ENCODE results near the gene DSG1. TPM values are rescaled to one million over a fixed set of nuclear protein-coding genes. Genes with fewer than 3 reads are reported as not detected.

The DSG1 gene
- total and polyA plus RNA-seq, 7 experiments from 2014 or later: not detected

DNA sequence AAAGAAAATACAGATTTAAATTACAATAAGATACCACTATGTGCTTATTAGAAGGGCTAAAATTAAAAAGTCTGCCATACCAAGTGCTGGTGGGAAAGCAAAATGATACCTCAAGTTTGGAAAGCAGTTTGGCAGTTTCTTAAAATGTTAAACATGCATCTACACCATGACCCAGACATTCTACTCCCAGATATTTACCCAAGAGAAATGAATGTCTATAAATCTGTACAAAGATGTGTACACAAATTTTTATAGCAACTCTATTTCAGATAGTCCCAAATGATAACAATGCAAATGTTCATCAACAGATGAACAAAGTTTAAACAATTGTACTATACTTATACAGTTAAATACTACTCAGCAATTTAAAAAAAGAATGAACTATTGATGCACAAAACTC, 51.5 kb downstream of the DSG1 start:
- peaks cover 0 to 3% (median 0%) of the 10 kb centered on the region in 11 donors for H3K9me3 Mint-ChIP-seq
- CTCF ChIA-PET: no interaction called here
- intact Hi-C loops (cut with micrococcal nuclease): no loop called here
- Histone ChIP-seq H3K27me3 (ENCODE audit: control insufficient read depth in 2 of 2, insufficient read depth in 2 of 2, low read length in 2 of 2) (no peaks in the 10 kb centered on the region), H3K27ac (ENCODE audit: low read depth, low read length) (no peak overlapping the region), H3K9me3 (ENCODE audit: control insufficient read depth in 2 of 3, low read length in 3 of 3) (no peaks in the 10 kb centered on the region), H3K4me3 (ENCODE audit: low read length) (no peak overlapping the region), H3K36me3 (ENCODE audit: control insufficient read depth in 2 of 3, insufficient read depth in 3 of 3, low read length in 3 of 3) (no peaks in the 10 kb centered on the region), H3K4me1 (ENCODE audit: control insufficient read depth in 2 of 2, insufficient read depth in 2 of 2, low read length in 2 of 2) (no peaks in the 10 kb centered on the region)
- no peak for ATAC-seq
- no peaks in the 10 kb centered on the region for H3K27me3 Mint-ChIP-seq
- H3K36me3 Mint-ChIP-seq: no peaks in the 10 kb centered on the region
- POLR2A ChIA-PET: no interaction called here
- H3K4me3 Mint-ChIP-seq: no peak overlapping the region
- no peaks in the 10 kb centered on the region for H3K4me1 Mint-ChIP-seq
- no peak for DNase-seq
- H3K27ac Mint-ChIP-seq: no peak overlapping the region

DNA sequence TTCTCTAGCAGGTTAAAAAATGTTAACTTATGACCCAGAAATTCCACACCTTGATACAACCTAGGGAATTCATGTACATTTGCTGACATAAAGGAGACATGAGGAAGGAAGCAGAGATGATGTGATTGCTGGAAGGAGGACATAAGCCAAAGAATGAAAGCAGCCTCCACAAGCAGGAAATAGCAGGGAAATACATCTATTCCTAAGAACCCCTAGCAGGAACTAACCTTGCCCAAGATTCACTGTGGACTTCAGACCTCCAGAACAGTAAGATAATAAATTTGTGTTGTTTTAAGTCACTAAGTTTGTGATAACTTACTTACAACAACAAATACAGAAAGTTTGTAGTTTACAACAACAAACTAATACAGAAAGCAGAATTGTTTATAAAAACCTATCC, 54.0 kb downstream of the DSG1 start:
- Mint-ChIP-seq H3K27me3 (no peaks in the 10 kb centered on the region), H3K9me3 (peaks cover 0 to 4% (median 0%) of the 10 kb centered on the region in 11 donors), H3K4me1 (no peaks in the 10 kb centered on the region), H3K36me3 (no peaks in the 10 kb centered on the region), H3K27ac (no peak overlapping the region), H3K4me3 (no peak overlapping the region)
- no peak for ATAC-seq
- Histone ChIP-seq H3K27me3 (ENCODE audit: control insufficient read depth in 2 of 2, insufficient read depth in 2 of 2, low read length in 2 of 2) (no peaks in the 10 kb centered on the region), H3K36me3 (ENCODE audit: control insufficient read depth in 2 of 3, insufficient read depth in 3 of 3, low read length in 3 of 3) (no peaks in the 10 kb centered on the region), H3K9me3 (ENCODE audit: control insufficient read depth in 2 of 3, low read length in 3 of 3) (no peaks in the 10 kb centered on the region), H3K4me1 (ENCODE audit: control insufficient read depth in 2 of 2, insufficient read depth in 2 of 2, low read length in 2 of 2) (no peaks in the 10 kb centered on the region), H3K4me3 (ENCODE audit: low read length) (no peak overlapping the region), H3K27ac (ENCODE audit: low read depth, low read length) (no peak overlapping the region)
- intact Hi-C loops (cut with micrococcal nuclease): no loop called here
- no peak for DNase-seq
- ChIA-PET POLR2A (no interaction called here), CTCF (no interaction called here)

DNA sequence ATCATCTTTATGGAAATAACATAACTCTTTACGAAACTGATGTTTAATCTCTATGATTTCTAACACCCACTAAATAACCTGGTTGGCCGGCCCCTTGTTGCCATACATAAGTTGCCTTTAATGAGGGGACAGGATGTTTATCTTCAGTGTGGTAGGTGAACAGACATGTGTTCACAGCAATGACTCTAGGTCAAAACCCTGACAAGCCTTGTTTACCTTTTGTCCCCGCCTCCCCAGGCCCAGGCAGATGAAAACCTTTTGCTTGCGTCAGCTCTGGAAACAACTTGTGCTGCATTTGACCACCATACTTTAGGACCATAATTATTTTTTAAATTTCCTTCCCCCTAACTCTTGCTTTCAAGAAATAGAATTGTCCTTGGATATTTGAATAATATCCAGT, 55.7 kb downstream of the DSG1 start:
- H3K36me3 Mint-ChIP-seq: no peaks in the 10 kb centered on the region
- H3K27me3 ChIP-seq (ENCODE audit: control insufficient read depth in 2 of 2, insufficient read depth in 2 of 2, low read length in 2 of 2): no peaks in the 10 kb centered on the region
- H3K4me3 ChIP-seq (ENCODE audit: low read length): no peak overlapping the region
- H3K27me3 Mint-ChIP-seq: no peaks in the 10 kb centered on the region
- no peaks in the 10 kb centered on the region for H3K9me3 ChIP-seq (ENCODE audit: control insufficient read depth in 2 of 3, low read length in 3 of 3)
- H3K36me3 ChIP-seq (ENCODE audit: control insufficient read depth in 2 of 3, insufficient read depth in 3 of 3, low read length in 3 of 3): no peaks in the 10 kb centered on the region
- ATAC-seq (no peak), DNase-seq (no peak)
- H3K4me1 ChIP-seq (ENCODE audit: control insufficient read depth in 2 of 2, insufficient read depth in 2 of 2, low read length in 2 of 2): no peaks in the 10 kb centered on the region
- H3K27ac Mint-ChIP-seq: no peak overlapping the region
- peaks cover 0 to 4% (median 0%) of the 10 kb centered on the region in 11 donors for H3K9me3 Mint-ChIP-seq
- no peak overlapping the region for H3K27ac ChIP-seq (ENCODE audit: low read depth, low read length)
- intact Hi-C loops (cut with micrococcal nuclease): no loop called here
- ChIA-PET CTCF (no interaction called here), POLR2A (no interaction called here)
- H3K4me3 Mint-ChIP-seq: no peak overlapping the region
- no peaks in the 10 kb centered on the region for H3K4me1 Mint-ChIP-seq

DNA sequence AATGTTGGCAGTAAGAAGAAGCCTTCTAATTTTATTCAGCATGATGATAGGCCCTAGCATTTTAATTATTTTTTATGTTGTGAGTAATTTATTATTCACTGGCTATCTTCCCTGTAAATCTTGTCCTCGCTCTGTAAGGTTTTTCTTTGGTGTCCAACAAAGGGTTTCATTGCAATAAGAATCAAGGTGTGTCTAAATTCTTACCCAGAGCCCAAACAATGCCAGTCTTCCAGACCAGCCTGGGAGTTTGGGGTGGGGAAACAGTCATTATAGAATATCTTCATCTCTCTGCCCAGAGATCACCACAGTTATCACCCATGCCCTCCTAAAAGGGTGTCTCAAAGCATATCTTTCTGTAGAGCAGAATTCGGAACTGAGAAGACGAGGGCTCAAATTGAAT, 58.5 kb downstream of the DSG1 start, which contains the start of gene DSG4:
TSS of gene DSG4 (plus strand) at position 301 of the 400 bp plus-strand sequence. CDS start 135 bp downstream, outside the sequence.
- Mint-ChIP-seq H3K27me3 (no peaks in the 10 kb centered on the region), H3K4me3 (no peak within 1 kb of the TSS), H3K27ac (no peak within 1 kb of the TSS), H3K9me3 (peaks cover 0 to 4% (median 0%) of the 10 kb centered on the region in 11 donors), H3K36me3 (no peaks in the 10 kb centered on the region), H3K4me1 (no peaks in the 10 kb centered on the region)
- Histone ChIP-seq H3K27ac (ENCODE audit: low read depth, low read length) (no peak within 1 kb of the TSS), H3K9me3 (ENCODE audit: control insufficient read depth in 2 of 3, low read length in 3 of 3) (no peaks in the 10 kb centered on the region), H3K4me3 (ENCODE audit: low read length) (no peak within 1 kb of the TSS), H3K27me3 (ENCODE audit: control insufficient read depth in 2 of 2, insufficient read depth in 2 of 2, low read length in 2 of 2) (no peaks in the 10 kb centered on the region), H3K4me1 (ENCODE audit: control insufficient read depth in 2 of 2, insufficient read depth in 2 of 2, low read length in 2 of 2) (no peaks in the 10 kb centered on the region), H3K36me3 (ENCODE audit: control insufficient read depth in 2 of 3, insufficient read depth in 3 of 3, low read length in 3 of 3) (no peaks in the 10 kb centered on the region)
- ChIA-PET POLR2A (no interaction called here), CTCF (no interaction called here)
- no peak for DNase-seq
- intact Hi-C loops (cut with micrococcal nuclease): no loop called here
- no peak for ATAC-seq

DNA sequence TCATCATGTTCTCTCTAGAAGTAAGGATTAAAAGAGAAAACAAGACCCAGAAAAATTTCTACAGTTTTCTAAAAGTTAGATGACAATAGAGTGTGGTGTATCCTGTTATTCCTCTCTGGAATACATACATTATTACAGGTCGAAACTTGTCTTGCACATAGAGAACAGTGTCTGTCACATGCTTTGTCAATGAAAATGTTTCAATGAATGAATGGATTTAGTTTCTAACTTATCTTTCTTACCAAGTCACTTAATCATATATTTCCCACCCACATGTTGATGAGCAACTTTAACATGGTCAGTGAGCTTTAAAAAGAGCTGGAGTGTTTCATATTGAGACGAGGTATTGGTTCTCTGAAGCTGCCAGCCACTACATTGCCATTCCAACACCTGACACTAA, 63.0 kb downstream of the DSG1 start:
- ChIA-PET POLR2A (no interaction called here), CTCF (no interaction called here)
- Histone ChIP-seq H3K9me3 (ENCODE audit: control insufficient read depth in 2 of 3, low read length in 3 of 3) (no peaks in the 10 kb centered on the region), H3K4me1 (ENCODE audit: control insufficient read depth in 2 of 2, insufficient read depth in 2 of 2, low read length in 2 of 2) (no peaks in the 10 kb centered on the region), H3K36me3 (ENCODE audit: control insufficient read depth in 2 of 3, insufficient read depth in 3 of 3, low read length in 3 of 3) (no peaks in the 10 kb centered on the region), H3K27me3 (ENCODE audit: control insufficient read depth in 2 of 2, insufficient read depth in 2 of 2, low read length in 2 of 2) (peaks cover 0 to 2% of the 10 kb centered on the region in 2 donors), H3K27ac (ENCODE audit: low read depth, low read length) (no peak overlapping the region), H3K4me3 (ENCODE audit: low read length) (no peak overlapping the region)
- Mint-ChIP-seq H3K4me3 (no peak overlapping the region), H3K4me1 (no peaks in the 10 kb centered on the region), H3K27ac (no peak overlapping the region), H3K27me3 (peaks cover 0 to 4% (median 0%) of the 10 kb centered on the region in 5 donors), H3K36me3 (no peaks in the 10 kb centered on the region), H3K9me3 (peaks cover 0 to 9% (median 0%) of the 10 kb centered on the region in 11 donors)
- DNase-seq (no peak), ATAC-seq (no peak)
- intact Hi-C loops (cut with micrococcal nuclease): no loop called here

DNA sequence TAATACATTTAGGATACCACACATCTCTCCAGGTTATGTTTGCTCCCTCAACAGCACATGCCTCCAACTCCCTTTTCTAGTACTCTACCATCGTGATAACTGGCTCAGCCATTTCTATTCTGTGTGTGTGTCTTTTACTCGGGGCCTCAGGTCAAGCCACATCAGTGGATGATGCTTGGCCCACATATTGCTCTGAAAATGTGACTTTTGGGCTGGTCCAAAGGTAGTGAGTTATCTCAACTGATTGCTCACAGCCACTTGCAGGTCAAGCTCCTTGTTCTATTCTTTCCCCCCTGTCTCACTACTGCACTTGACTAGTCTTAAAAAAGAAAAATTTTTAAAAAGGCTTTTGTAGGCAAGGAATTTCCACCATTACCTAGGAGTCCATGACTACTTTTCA, 64.1 kb downstream of the DSG1 start:
- DNase-seq: no peak
- POLR2A ChIA-PET: no interaction called here
- no peaks in the 10 kb centered on the region for H3K4me1 Mint-ChIP-seq
- Histone ChIP-seq H3K27me3 (ENCODE audit: control insufficient read depth in 2 of 2, insufficient read depth in 2 of 2, low read length in 2 of 2) (peaks cover 0 to 2% of the 10 kb centered on the region in 2 donors), H3K36me3 (ENCODE audit: control insufficient read depth in 2 of 3, insufficient read depth in 3 of 3, low read length in 3 of 3) (no peaks in the 10 kb centered on the region), H3K9me3 (ENCODE audit: control insufficient read depth in 2 of 3, low read length in 3 of 3) (no peaks in the 10 kb centered on the region), H3K27ac (ENCODE audit: low read depth, low read length) (no peak overlapping the region), H3K4me3 (ENCODE audit: low read length) (no peak overlapping the region), H3K4me1 (ENCODE audit: control insufficient read depth in 2 of 2, insufficient read depth in 2 of 2, low read length in 2 of 2) (no peaks in the 10 kb centered on the region)
- intact Hi-C loops (cut with micrococcal nuclease): no loop called here
- H3K4me3 Mint-ChIP-seq: no peak overlapping the region
- peaks cover 0 to 4% (median 0%) of the 10 kb centered on the region in 5 donors for H3K27me3 Mint-ChIP-seq
- CTCF ChIA-PET: no interaction called here
- H3K36me3 Mint-ChIP-seq: no peaks in the 10 kb centered on the region
- H3K27ac Mint-ChIP-seq: no peak overlapping the region
- ATAC-seq: no peak
- H3K9me3 Mint-ChIP-seq: peaks cover 0 to 5% (median 0%) of the 10 kb centered on the region in 11 donors

DNA sequence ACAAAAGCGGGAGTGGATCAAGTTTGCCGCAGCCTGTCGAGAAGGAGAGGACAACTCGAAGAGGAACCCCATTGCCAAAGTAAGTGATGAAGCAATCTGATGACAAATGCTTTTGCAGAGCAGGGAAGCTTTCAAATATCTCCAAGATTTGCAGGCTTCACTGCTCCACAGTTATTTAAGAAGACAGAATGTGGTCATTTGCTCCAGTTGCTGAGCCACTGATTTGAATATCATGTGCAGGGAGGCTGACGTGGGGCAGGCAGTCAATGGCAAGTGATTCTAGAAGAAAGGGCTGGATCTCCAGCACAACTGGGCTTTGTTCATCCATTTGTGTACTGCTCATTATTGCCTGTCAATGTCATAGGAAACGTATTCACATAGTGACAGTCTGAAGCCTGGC, 68.8 kb downstream of the DSG1 start:
- ATAC-seq: no peak
- Histone ChIP-seq H3K4me3 (ENCODE audit: low read length) (no peak overlapping the region), H3K27ac (ENCODE audit: low read depth, low read length) (no peak overlapping the region), H3K36me3 (ENCODE audit: control insufficient read depth in 2 of 3, insufficient read depth in 3 of 3, low read length in 3 of 3) (no peaks in the 10 kb centered on the region), H3K4me1 (ENCODE audit: control insufficient read depth in 2 of 2, insufficient read depth in 2 of 2, low read length in 2 of 2) (no peaks in the 10 kb centered on the region), H3K27me3 (ENCODE audit: control insufficient read depth in 2 of 2, insufficient read depth in 2 of 2, low read length in 2 of 2) (peaks cover 0 to 2% of the 10 kb centered on the region in 2 donors), H3K9me3 (ENCODE audit: control insufficient read depth in 2 of 3, low read length in 3 of 3) (no peaks in the 10 kb centered on the region)
- ChIA-PET POLR2A (no interaction called here), CTCF (no interaction called here)
- peaks cover 0 to 5% (median 1%) of the 10 kb centered on the region in 11 donors for H3K9me3 Mint-ChIP-seq
- DNase-seq: no peak
- H3K27ac Mint-ChIP-seq: no peak overlapping the region
- H3K36me3 Mint-ChIP-seq: peaks cover 0 to 4% (median 0%) of the 10 kb centered on the region in 5 donors
- no peak overlapping the region for H3K4me3 Mint-ChIP-seq
- peaks cover 0 to 4% (median 0%) of the 10 kb centered on the region in 5 donors for H3K27me3 Mint-ChIP-seq
- intact Hi-C loops (cut with micrococcal nuclease): no loop called here
- H3K4me1 Mint-ChIP-seq: no peaks in the 10 kb centered on the region
